ENCODE data around the gene JPH3.
"Not testable (repeated sequence)": the region's sequence is repeated elsewhere in the genome, so short reads cannot be mapped to it uniquely, and the experiment has no call there.

JPH3 gene

DNA sequence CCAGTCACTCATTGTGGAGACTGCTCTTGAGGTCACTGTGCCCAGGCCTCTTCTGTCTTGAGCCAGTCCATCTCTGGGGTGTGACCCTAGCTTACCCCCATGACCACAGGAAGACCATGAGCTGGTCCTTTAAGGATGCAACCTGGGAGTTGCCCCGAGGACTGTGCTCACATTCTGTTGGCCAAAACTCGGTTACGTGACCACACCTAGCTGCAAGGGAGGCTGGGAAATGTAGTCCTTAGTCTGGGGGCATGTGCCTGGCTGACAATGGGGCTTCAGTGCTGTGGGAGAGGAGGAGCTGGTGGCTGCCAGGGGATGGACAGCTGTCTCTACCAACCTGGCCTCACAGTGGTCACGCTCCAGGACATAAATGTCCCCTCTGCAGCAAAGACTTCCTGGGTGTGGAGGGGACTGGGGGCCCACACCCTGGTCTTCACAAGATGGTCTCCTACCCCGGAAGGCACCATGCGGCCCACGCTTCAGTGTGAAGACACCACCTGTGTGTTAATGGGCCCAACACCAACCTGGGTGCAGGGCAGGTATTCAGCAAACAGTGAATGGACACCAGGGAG, 55.4 kb downstream of the JPH3 start:
- DNase-seq = no peak

DNA sequence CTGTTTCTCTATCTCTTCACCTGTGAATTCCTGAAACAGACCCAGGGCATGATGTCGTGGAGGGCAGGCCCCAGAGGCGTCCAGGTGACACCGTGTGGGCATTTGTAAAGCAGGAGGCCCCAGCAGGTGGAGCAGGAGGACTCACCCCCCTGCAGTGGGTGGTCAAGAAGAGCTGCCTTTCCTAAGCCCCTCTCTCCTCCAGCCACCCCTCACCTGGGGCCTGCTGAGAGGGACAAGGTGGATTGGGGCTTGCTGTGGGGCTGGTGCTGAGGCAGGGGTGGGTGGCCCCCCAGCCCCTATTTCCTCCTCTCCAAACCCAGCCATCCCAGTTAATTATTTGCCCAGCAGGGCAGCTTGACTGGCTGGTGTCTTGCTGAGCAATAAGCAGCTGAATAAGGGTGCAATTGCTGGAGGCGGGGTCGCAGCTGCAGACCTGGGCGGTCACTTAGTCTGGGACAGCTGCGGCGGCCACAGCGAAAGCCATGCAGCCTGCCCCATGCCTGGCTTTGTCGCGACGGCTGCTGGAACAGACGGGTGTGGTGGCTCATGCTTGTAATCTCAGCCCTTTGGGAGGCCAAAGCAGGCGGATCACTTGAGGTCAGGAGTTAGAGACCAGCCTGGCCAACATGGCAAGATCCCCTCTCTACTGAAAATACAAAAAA, 56.4 kb downstream of the JPH3 start:
- DNase-seq = no peak

DNA sequence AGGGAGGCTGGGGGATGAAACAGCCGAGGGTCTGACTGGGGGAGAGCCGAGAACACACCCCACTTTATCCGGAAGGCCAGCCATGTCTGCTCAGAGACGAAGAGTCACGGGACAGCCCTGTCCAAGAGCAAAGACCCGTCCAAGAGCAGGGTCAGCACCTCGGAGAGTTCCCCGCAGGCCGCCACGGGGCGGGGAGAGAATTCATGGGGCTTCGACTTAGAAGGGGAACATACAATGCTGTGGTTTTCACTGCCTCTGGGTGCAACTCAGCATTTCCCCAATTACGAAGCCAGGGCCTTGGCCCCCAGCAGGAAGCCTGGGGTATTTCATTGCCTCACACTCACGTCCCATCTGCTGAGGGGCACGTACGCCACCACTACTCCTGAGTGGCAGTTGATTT, 59.3 kb downstream of the JPH3 start:
- peak; percentile 84 for DNase-seq

DNA sequence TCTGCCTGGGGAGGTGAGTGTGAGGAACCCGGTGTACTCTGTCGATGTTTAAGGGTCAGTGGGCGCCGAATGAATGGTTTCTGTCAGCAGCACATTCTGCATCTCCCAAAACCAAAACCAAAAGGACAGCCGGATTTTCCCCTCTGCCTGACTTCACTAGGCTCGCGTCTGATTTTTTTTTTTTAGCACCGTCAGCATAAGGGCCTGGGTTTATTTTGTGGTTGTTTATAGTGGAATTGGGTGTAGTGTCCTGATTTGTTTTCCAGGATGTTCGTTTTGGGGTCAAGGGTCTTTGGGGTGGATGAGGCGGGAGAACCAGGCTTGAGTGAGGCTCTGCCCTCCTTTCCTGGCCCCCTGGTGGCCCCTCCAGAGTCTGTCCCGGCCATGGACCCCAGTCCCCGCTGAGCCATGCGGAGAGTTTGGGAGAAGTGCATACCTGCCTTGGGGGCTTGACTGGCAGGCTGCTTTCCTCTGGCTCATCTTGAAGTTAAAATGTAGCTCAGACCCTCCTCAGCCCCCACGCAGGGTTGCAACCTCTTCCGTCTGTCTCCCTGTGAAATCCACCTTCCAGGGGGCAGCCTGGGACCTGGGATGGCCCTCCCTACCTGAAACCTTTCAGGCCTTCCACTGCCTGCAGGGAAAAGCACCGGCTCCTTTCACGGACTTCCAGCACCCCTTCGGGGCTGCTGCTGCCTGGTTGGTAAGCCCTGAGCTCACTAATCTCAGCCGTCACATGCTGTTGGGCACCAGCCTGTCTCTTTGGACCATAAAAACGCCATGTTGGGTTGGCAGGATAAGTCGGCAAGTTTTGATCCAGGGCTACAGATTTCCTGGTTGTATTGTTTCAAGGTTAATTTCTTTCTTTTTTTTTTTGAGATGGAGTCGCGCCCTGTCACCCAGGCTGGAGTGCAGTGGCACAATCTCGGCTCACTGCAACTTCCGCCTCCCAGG, 60.2 kb downstream of the JPH3 start:
- no peak for DNase-seq

DNA sequence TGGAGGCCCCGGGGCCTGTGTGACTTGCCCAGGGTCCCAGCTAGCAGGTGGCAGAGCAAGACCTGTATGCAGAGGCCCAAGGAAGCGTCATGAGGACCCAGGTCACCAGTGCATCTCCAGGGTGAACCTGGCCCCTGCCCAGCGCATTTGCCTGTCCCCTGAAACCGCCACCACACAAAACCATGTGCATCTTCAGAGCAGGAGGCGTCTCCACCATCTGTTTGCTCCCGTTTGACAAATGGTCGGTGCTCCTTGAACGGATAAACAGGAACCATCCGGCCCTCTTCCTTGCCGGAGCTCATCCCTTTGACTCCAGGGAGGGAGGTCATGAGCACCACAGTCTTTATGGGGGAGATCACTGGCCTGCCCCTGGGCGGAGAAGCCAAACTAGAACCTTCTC, 62.5 kb downstream of the JPH3 start:
- DNase-seq = no peak

DNA sequence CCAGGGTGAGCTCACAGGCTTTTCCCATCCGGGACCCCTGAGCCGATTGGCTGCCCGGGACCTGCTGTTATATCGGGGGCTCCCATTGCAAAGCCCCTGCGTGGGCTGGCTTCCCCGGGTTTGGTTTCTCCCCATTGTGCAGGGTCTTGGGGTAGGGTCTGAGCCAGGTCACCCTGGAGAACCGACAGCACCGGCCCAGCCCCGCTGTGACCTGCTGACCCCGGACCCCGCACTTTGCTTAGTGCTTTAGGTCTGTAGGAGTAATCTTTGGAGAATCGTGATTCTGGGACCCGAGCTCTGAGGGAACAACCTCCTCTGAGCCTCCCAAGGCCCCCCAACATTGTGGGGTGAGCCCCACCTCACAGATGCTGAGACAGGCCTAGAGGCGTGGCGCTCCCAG, 62.9 kb downstream of the JPH3 start:
- no peak for DNase-seq

DNA sequence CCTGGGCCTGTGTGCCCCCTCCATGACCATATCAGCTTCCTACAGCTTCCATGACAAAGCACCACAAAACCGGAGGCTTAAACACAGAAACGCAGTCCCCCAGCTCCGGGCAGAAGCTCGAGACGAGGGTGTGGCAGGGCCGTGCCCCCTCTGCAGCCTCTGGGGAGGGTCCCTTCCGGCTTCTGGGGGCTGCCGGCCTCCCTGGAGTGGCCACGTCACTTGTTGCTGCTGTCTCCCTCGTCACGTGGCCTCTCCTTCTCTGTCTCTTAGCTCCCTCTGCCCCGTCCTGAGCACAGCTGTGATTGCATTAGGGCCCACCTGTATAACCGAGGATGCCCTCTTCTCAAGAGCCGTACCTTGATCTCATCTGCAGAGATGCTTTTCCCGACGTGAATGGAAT, 64.6 kb downstream of the JPH3 start:
- no peak for DNase-seq

DNA sequence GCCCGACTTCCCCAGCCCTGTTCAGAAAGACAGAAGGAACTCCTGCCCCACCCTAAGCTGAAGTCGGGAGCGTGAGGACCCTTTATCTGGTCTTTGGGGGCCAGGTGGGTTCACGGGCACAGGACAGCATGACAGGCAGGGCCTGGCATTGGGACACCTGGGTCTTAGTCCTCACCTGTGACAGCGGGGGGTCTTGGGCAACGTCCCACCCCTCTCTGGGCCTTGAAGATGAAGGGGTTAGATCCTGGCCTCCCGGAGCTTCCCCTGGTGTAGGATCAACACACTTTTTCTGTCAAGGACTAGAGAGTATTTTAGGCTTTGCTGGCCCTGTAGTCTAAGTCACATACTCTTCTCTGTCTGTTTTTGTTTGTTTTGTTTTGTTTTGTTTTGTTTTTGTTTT, 65.1 kb downstream of the JPH3 start:
- DNase-seq = no peak

DNA sequence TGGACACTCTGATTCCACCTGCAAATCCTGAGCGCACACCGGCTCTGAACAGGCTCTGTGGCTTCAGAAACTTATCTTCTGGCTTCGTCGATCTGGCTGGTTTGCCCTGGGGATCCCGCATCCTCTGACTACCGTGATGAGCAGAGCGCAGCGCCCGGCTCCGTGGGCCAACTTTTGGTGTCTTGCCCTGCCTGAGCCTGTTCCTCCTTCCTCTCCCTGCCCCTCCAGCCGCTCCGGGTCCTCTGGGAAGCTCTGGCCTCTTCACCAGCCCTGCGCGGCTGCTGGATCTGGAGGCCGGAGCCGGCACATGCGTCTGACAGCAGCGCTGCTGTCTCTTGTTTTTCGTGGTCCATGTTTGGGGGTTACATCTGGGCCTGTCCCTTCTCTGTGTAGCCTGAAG, 65.6 kb downstream of the JPH3 start:
- no peak for DNase-seq

DNA sequence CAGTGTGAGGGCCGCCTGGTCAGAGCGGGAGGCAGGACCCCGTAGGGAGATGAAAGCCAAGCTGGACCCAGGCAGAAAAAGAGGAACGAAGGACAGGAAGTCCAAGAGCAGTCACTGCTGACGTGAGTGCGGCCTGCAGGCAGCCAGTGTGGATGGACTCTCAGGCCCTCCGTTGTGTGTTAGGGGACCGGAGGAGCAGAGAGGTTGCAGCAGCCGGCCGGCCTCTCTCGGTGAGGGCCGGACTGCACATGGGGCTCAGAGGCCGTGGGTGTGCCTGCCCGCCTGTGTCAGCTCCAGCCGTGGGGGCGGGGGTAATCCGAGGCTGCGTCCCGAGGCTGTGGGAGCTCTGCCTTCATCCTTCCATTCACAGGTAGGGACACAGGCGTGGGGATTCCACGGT, 67.4 kb downstream of the JPH3 start:
- DNase-seq = peak; percentile 9

DNA sequence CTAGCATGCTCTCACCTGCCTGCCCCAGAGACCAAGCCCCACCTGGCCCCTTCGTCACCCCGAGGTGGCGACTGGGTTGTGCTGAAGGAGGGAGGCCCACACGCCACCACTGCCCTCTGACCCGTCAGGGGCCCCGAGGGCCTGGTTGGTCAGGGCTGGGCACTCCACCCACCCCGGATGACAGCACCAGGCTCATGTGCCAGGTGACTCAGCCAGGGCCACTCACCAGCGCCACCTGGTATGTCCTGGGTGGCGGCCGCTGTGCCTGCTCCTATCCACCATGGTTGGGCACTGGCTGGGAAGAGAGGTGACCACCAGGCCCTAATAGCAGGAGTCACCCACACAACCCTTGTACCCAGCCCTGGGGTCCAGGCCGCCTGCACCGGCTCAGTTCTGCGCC, 68.9 kb downstream of the JPH3 start:
- no peak for DNase-seq

DNA sequence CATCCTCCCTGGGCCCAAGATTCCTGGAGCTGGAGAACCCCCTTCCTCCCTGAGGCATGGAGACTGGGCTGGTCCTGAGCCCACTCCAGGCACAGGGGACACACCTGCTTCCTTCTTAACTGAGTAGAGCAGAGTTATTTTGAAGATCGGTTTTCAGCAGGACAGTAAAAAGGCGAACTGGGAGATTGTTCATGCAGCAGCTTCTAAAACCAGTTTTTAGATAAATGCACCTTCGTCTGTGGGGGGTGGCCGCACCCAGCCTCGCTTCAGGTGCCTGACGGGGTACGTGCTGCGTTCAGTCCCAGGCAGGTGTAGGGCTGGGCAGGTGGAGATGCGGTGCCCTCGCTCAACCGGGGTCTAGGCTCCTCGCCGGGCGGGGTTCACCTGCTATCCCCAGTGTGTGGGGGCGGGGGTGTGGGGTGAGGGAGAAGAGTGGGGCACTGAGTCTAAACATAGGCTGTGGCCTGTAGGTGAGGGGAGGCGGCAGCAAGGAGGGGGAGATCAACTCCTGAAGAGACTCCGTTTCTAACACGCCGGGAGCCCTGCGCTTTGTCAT, 69.5 kb downstream of the JPH3 start:
- DNase-seq = no peak

DNA sequence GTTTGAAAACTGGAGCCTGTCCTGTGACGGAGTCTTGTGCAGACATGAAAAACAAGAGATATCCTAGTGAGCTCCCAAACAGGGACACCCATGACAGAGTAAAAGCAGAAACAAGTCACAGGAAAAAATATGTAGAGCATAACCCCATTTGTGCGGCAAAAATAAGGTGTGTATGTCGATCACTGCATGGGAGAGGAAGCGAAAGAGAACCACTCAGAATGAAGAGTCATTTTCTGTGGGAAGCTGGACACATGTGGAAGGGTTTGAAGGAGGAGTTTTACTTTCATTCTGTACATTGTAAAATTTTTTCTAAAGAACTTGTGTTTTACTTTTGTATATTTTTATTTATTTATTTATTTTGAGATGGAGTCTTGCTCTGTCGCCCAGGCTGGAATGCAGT, 72.1 kb downstream of the JPH3 start:
- no peak for DNase-seq

DNA sequence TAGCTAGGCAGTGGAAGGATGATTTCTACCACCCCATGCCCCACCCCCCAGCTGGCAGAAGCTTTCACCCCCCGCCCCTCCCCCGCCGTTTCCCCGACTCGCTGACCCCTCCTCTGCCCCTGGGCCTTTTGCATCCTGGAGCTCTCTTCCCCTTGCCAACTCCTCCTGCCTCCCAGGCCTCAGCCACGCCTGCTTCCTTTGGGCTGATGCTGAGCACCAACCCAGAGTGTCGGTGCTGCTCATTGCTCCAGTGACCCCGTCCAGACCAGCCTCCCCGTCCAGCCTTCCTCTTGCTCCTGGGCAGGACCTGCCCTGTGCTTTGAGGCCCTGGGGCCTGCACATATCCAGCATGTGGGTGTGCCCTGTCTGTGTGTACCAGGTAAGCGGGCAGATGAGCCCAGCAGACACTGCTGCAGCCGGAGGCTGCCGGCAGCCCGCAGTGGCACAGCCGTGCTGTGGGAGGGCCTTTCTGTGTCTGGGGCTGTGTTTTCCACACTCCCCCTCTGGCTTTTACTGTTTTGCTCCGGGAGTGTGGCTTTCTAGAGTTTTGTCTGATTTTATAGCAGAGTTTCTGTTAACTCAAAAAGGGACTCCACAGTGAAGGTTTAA, 72.9 kb downstream of the JPH3 start:
- DNase-seq = no peak

DNA sequence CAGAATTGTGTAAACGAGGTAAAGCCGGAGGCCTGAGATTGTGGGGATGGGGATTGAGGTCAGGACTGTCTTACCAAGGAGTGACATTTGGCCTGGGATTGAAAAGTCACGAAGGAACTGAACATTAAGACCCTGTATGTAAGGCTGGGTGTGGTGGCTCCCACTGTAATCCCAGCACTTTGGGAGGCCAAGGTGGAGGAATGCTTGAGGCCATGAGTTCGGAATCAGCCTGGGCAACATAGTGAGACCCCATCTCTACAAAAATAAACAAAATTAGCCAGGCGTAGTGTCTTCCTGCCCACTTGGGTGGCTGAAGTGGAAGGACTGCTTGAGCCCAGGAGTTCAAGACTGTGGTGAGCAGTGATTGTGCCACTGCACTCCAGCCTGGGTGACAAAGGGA, 75.5 kb downstream of the JPH3 start:
- no peak for DNase-seq

DNA sequence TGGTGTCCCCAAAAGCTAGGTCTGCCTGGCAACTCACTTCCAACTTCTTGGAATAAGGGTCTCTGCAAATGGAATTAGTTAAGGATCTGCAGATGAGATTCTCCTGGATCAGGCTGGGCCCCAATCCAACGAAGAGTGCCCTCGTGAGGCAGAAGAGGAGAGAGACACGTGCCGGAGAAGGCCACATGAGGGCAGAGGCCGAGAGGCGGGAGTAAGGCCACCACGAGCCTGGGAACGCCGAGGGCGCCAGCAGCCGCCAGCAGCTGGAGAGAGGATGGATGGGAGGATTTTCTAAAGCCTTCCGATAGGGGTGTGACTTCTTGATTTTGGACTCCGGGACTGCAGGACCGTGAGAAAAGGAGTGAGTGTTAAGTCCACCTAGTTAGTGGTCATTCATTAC, 76.3 kb downstream of the JPH3 start:
- peak; percentile 6 for DNase-seq

DNA sequence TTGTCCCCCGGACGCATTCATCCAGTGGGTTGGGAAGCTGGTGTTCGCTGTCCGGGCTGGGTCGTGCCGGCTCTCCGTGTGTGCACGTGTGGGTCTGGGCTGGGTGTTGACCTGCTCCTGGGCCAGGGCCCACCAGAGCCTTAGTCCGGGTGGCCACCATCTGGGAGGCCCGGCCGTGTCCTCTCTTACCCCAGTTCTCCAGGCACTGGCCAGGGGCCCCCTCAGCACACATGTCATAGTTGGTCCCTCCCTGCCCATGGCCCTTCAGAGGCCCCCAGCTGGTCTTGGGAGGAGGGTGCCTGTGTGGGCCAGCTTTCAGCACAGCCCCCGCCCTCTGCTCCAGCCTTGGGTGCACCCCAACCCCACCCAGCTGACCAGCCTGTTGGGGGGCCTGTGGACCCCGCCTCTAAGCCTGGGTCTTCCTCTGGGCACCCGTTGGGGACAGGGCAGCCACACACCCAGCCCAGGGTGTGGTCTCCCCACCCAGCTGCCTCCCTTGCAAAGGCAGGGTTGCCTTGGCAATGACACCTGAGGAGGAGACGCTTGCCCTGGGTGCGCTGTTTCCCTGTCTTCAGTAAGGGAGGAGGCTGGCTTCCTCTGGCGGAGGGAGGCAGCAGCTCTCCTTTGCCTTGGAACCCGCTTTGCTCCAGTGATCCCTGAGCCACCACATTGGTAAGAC, 77.4 kb downstream of the JPH3 start:
- no peak for DNase-seq

DNA sequence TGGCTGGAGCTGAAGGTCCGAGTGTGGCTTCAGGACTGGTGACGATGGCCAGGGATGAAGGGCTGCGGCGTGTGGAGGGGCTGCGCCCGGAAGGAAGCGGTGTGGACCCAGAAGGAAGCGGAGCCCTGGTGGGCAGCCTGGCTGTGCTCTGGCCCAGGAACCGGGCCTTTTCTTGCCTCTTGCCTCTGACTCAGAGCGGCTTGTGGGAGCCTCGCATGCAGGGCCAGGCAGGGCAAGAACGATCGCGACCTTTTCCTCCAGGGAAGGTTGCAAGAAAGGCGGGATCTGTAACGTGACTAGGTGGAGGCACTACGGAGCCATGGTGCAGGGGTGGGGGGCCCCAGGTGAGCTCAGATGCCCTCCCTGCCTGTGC, 78.0 kb downstream of the JPH3 start:
- no peak for DNase-seq

DNA sequence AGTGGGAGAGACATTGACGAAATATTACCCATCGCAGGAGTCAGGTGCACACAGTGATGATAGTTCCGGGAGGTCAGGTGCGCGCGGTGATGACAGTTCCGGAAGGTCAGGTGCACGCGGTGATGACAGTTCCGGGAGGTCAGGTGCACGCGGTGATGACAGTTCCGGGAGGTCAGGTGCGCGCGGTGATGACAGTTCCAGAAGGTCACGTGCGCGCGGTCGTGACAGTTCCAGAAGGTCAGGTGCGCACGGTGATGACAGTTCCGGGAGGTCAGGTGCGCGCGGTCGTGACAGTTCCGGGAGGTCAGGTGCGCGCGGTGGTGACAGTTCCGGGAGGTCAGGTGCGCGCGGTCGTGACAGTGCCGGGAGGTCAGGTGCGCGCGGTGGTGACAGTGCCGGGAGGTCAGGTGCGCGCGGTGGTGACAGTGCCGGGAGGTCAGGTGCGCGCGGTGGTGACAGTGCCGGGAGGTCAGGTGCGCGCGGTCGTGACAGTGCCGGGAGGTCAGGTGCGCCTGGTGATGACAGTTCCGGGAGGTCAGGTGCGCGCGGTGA, 78.8 kb downstream of the JPH3 start:
- not testable (repeated sequence) for DNase-seq

DNA sequence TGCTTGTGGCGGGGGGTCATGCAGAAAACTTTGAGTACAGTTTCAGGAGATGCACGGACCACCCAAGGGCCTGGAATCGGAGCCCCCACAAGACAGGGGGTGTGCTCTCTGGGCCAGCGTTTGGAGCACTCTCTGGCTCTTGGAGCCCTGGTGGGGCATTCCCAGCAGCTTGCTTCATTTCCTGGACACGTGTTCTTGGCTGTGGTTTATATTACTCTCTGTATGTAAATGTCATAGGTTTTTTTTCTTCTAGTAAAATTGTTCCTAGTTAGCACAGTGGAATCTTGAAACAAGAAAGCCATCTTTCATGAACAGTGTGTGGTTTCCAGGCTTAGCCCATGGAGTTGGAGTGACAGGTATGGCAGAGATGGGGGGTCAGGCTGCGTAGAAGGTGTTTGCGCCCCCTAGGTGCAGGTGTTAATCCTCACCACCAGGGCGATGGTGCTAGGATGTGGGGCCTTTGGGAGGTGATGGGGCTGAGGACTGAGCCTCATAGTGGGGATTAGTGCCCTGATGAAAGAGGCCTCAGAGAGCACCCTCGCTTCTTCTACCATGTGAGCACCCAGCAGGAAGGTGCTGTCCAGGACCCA, 79.8 kb downstream of the JPH3 start:
- DNase-seq = no peak

DNA sequence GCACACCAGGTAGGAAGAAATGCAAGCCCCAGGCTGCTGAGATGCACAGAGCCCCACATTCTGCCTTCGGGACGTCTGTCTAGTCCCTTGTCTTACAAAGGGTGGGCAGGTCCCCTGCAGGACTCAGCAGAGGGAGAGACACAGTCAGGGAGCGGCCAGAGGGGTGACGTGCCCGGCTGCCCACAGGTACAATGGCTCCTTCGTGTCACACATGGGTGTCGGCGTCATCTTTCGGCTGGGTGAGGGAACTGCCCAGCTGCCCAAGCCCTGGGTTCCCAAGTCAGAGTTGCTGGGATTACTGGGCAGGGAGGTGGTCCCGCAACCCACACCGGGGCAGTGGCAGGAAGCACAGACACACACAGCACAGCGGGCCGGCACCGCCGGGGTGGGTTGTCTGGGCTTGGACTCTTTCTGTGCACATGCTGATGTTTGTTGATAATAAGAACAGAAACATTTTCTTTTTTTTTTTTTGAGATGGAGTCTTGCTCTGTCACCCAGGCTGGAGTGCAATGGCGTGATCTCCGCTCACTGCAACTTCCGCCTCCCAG, 80.6 kb downstream of the JPH3 start:
- no peak for DNase-seq

Data from OCI-M1 (cell line).